Natural killer cell (primary cell): Measurements from ENCODE around the gene SNED1. TPM values are rescaled to one million over a fixed set of nuclear protein-coding genes. Genes with fewer than 3 reads are reported as not detected.

Experiments used
- ATAC-seq, 3 donors: fragments of 150-1000 bp in 2 of 3; fragments of 200-7000 bp in 1 of 3; cut with Tn5 transposase; 1 replicate in 1 of 3; 2 replicates in 2 of 3; pipeline ENCODE4 v1.10.0; 2021; ENCODE audit warnings: mild to moderate bottlenecking in 2 of 3, moderate library complexity in 2 of 3
- DNase-seq, 2 donors: peaks; one replicate each; pipeline versions ENCODE4 v3.0.0 to v3.0.0-alpha.2; 2013 to 2021; ENCODE audit warnings: mixed read lengths in 1 of 2
- H3K27ac ChIP-seq: one replicate; pipeline ENCODE4 v1.5.1; 2013; ENCODE audit warnings: mild to moderate bottlenecking, low read length
- H3K27me3 ChIP-seq: one replicate; pipeline ENCODE4 v1.6.1; 2013; ENCODE audit warnings: low read length; ENCODE audit not compliant: control insufficient read depth, insufficient read depth
- H3K36me3 ChIP-seq: one replicate; pipeline ENCODE4 v1.6.1; 2013; ENCODE audit warnings: low read length; ENCODE audit not compliant: control insufficient read depth, insufficient read depth
- H3K4me1 ChIP-seq: one replicate; pipeline ENCODE4 v1.6.1; 2013; ENCODE audit warnings: low read length; ENCODE audit not compliant: control insufficient read depth, insufficient read depth
- H3K4me3 ChIP-seq: one replicate; pipeline ENCODE4 v1.5.1; 2013; ENCODE audit warnings: low read length
- H3K9me3 ChIP-seq: one replicate; pipeline ENCODE4 v1.6.1; 2013; ENCODE audit warnings: low read length; ENCODE audit not compliant: control insufficient read depth, insufficient read depth
- H3K27ac Mint-ChIP-seq, 2 donors: one replicate each; pipeline ENCODE4 v1.8.0; 2022; ENCODE audit warnings: mild to moderate bottlenecking in 2 of 2, mixed read lengths in 2 of 2, moderate library complexity in 1 of 2
- H3K27me3 Mint-ChIP-seq, 2 donors: one replicate each; pipeline ENCODE4 v1.8.0; 2022; ENCODE audit warnings: low read depth in 2 of 2, mixed read lengths in 2 of 2
- H3K36me3 Mint-ChIP-seq: one replicate; pipeline ENCODE4 v1.8.0; 2022; ENCODE audit warnings: mixed read lengths
- H3K4me1 Mint-ChIP-seq, 2 donors: one replicate each; pipeline ENCODE4 v1.8.0; 2022; ENCODE audit warnings: mixed read lengths in 2 of 2
- H3K4me3 Mint-ChIP-seq: one replicate; pipeline ENCODE4 v1.8.0; 2022; ENCODE audit warnings: mild to moderate bottlenecking, moderate library complexity, mixed read lengths
- H3K9me3 Mint-ChIP-seq, 2 donors: one replicate each; pipeline ENCODE4 v1.8.0; 2022; ENCODE audit warnings: mixed read lengths in 2 of 2
- CTCF ChIP-seq: fragments of 200-600 bp; IDR thresholded peaks from one replicate; pipeline ENCODE4 v1.8.0; 2022; ENCODE audit warnings: antibody characterized with exemption
- WGBS: methylation state at CpG from one replicate; pipeline ENCODE4 v1.1.7; 2013; ENCODE audit warnings: missing lambda C conversion rate; ENCODE audit not compliant: insufficient coverage; 5-methylcytosine and 5-hydroxymethylcytosine counted together
- intact Hi-C: fragments of 100-400 bp; cut with micrococcal nuclease; formaldehyde crosslinking; loops from one replicate; pipeline ENCODE4 v1.14.2; 2022
- total RNA-seq, 4 donors: library from RNA; stranded (reverse); fragments of 120-200 nt in 1 of 4; gene quantifications; one replicate each; pipeline versions ENCODE4 v1.2.3 to v1.2.4, GENCODE V29; 2013 to 2022

The SNED1 gene
- total RNA-seq, 3 donors from 2014 or later (not counting 1 experiment from before 2014, with no cell fraction given): 0.97 to 4.9 (median 2.5) TPM

GRCh38 chr2:241074065-241074818, 75.8 kb downstream of the SNED1 start:
- no peaks in the 10 kb centered on the region for H3K36me3 Mint-ChIP-seq
- H3K4me3 Mint-ChIP-seq: no peak overlapping the region
- no peaks in the 10 kb centered on the region for H3K4me1 ChIP-seq
- H3K36me3 ChIP-seq: peaks cover 7% of the 10 kb centered on the region
- intact Hi-C loops: no loop called here
- no peaks in the 10 kb centered on the region for H3K9me3 Mint-ChIP-seq
- H3K27ac ChIP-seq: no peak overlapping the region
- 91% methylated on average over 16 of the region's 16 CpGs for WGBS
- peaks cover 0 to 3% of the 10 kb centered on the region in 2 donors for H3K27me3 Mint-ChIP-seq
- ATAC-seq (no peak), DNase-seq (no peak)
- no peaks in the 10 kb centered on the region for H3K9me3 ChIP-seq
- no peak for TF ChIP-seq CTCF
- peaks cover 0 to 7% of the 10 kb centered on the region in 2 donors for H3K4me1 Mint-ChIP-seq
- no peaks in the 10 kb centered on the region for H3K27me3 ChIP-seq
- H3K4me3 ChIP-seq: no peak overlapping the region
- H3K27ac Mint-ChIP-seq: no peak overlapping the region

GRCh38 chr2:241074901-241075540, 76.6 kb downstream of the SNED1 start:
- Mint-ChIP-seq H3K9me3 (no peaks in the 10 kb centered on the region), H3K4me3 (no peak overlapping the region), H3K27ac (no peak overlapping the region), H3K27me3 (peaks cover 0 to 3% of the 10 kb centered on the region in 2 donors), H3K4me1 (peaks cover 0 to 7% of the 10 kb centered on the region in 2 donors), H3K36me3 (no peaks in the 10 kb centered on the region)
- Histone ChIP-seq H3K36me3 (peaks cover 7% of the 10 kb centered on the region), H3K4me1 (no peaks in the 10 kb centered on the region), H3K27ac (no peak overlapping the region), H3K9me3 (no peaks in the 10 kb centered on the region), H3K4me3 (no peak overlapping the region), H3K27me3 (no peaks in the 10 kb centered on the region)
- TF ChIP-seq CTCF: no peak
- no peak for ATAC-seq
- WGBS: 97% methylated on average over 16 of the region's 16 CpGs
- intact Hi-C loops: no loop called here
- DNase-seq: no peak

- no peaks in the 10 kb centered on the region for H3K27me3 ChIP-seq
- no peaks in the 10 kb centered on the region for H3K36me3 ChIP-seq
- TF ChIP-seq CTCF: no peak
- no peak for DNase-seq
- H3K4me3 ChIP-seq: no peak overlapping the region
- ATAC-seq: no peak
- H3K4me3 Mint-ChIP-seq: no peak overlapping the region
- H3K9me3 ChIP-seq: no peaks in the 10 kb centered on the region
- intact Hi-C loops: no loop called here
- H3K4me1 ChIP-seq: no peaks in the 10 kb centered on the region
- WGBS: 93% methylated on average over 18 of the region's 18 CpGs
- no peak overlapping the region for H3K27ac Mint-ChIP-seq
- H3K9me3 Mint-ChIP-seq: no peaks in the 10 kb centered on the region
- H3K4me1 Mint-ChIP-seq: peaks cover 0 to 4% of the 10 kb centered on the region in 2 donors
- H3K27me3 Mint-ChIP-seq: no peaks in the 10 kb centered on the region
- H3K36me3 Mint-ChIP-seq: peaks cover 10% of the 10 kb centered on the region
- no peak overlapping the region for H3K27ac ChIP-seq
Measured at GRCh38 chr2:241080405-241081189, 82.2 kb downstream of the SNED1 start.
